Loucy (cell line): ENCODE measurements around the gene PARK7.

ENCODE experiments used
- H2AFZ ChIP-seq: fragments of 200-600 bp; sonication (generic); 2 replicates; pipeline ENCODE4 v1.6.0; 2016; ENCODE audit warnings: antibody characterized with exemption, mild to moderate bottlenecking, low read length, moderate library complexity
- H3F3A ChIP-seq: fragments of 200-600 bp; 2 replicates; pipeline ENCODE4 v1.6.0; 2016; ENCODE audit warnings: antibody characterized with exemption, low read depth, mild to moderate bottlenecking
- H3K27me3 ChIP-seq: fragments of 200-600 bp; sonication (generic); 2 replicates; pipeline ENCODE4 v1.6.1; 2014; ENCODE audit warnings: low read length, mild to moderate bottlenecking; ENCODE audit not compliant: insufficient read depth, poor library complexity, severe bottlenecking
- H3K36me3 ChIP-seq: fragments of 200-600 bp; sonication (generic); 2 replicates; pipeline ENCODE4 v1.6.1; 2016; ENCODE audit warnings: low read length; ENCODE audit not compliant: insufficient read depth
- H3K4me1 ChIP-seq: fragments of 200-600 bp; sonication (generic); 2 replicates; pipeline ENCODE4 v1.5.1; 2014; ENCODE audit warnings: low read length, mild to moderate bottlenecking; ENCODE audit not compliant: insufficient read depth, poor library complexity, severe bottlenecking
- H3K4me2 ChIP-seq: fragments of 200-600 bp; sonication (generic); 2 replicates; pipeline ENCODE4 v1.6.0; 2014; ENCODE audit warnings: antibody characterized with exemption, low read length, low read depth, mild to moderate bottlenecking; ENCODE audit not compliant: poor library complexity, severe bottlenecking
- H3K4me3 ChIP-seq: fragments of 200-600 bp; sonication (generic); 2 replicates; pipeline ENCODE4 v1.5.1; 2014; ENCODE audit warnings: low read length, mild to moderate bottlenecking, mixed read lengths; ENCODE audit not compliant: poor library complexity, severe bottlenecking
- H3K79me2 ChIP-seq: fragments of 200-600 bp; sonication (generic); 2 replicates; pipeline ENCODE4 v1.6.1; 2014; ENCODE audit warnings: low read length; ENCODE audit not compliant: insufficient read depth
- H3K9ac ChIP-seq: fragments of 200-600 bp; sonication (generic); 2 replicates; pipeline ENCODE4 v1.6.0; 2014; ENCODE audit warnings: mild to moderate bottlenecking, low read depth, low read length, moderate library complexity; ENCODE audit not compliant: poor library complexity, severe bottlenecking
- H3K9me2 ChIP-seq: fragments of 200-600 bp; sonication (generic); replicated peaks from 2 replicates; pipeline ENCODE4 v1.6.1; 2016; ENCODE audit warnings: low read depth, low read length, mixed read lengths
- H3K9me3 ChIP-seq: fragments of 200-600 bp; sonication (generic); 2 replicates; pipeline ENCODE4 v1.6.1; 2014; ENCODE audit warnings: mild to moderate bottlenecking, antibody characterized with exemption, low read length, low read depth; ENCODE audit not compliant: insufficient read depth
- H4K20me1 ChIP-seq: fragments of 200-600 bp; sonication (generic); 2 replicates; pipeline ENCODE4 v1.6.0; 2014; ENCODE audit warnings: antibody characterized with exemption, low read length, mild to moderate bottlenecking; ENCODE audit not compliant: insufficient read depth, poor library complexity, severe bottlenecking
- CTCF ChIP-seq: fragments of 200-600 bp; sonication (generic); conservative IDR thresholded peaks from 2 replicates; pipeline ENCODE4 v1.5.1; 2014; ENCODE audit warnings: mild to moderate bottlenecking, antibody characterized with exemption, low read length
- EZH2phosphoT487 ChIP-seq: fragments of 200-600 bp; IDR thresholded peaks from 2 replicates; pipeline ENCODE4 v1.6.1; 2018; ENCODE audit warnings: antibody characterized with exemption, mild to moderate bottlenecking, moderate library complexity, borderline replicate concordance

The PARK7 gene

GRCh38 chr1:7954683-7955082 lies 6.8 kb upstream of the PARK7 start:
- peak overlapping the region; percentile 86 for H3K9ac ChIP-seq
- H3K27me3 ChIP-seq: no peaks in the 10 kb centered on the region

DNA sequence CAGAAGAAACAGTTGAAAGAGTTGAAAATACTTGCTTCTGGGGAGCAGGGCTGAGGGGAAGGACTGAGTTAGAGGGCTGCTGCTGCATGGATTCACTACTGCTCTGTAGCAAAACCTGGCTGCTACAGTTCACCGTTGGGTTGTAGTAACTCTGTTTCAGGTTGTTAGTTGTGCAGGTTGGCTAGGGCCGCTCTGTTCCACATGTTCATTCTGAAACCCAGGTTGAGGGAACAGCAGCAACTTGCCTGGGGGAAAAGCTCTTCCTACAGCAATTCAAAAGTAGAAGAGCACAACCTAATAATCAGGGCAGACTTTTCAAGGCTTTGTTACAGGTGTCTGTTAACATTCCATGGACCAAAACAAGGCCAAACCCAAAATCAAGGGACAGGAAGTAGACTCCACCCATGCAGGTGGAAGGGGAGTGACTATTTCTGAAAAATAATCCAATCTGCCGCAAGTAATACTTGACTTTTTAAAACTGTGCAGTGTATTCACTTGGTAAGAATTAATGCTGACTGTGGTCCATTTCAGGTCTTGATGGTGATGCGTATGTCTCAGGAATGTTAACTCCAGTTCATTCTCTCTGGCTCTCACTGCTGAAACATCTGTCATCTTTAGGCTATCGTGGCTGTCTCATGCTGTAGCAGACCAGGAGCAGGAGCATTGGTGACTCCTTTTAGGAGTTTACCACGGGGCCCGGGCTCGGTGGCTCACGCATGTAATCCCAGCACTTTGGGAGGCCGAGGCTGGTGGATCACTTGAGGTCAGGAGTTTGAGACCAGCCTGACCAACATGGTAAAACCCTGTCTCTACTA lies 5.1 kb upstream of the PARK7 start:
- no peak overlapping the region for H3K9ac ChIP-seq
- H2AFZ ChIP-seq: no peak overlapping the region
- no peaks in the 10 kb centered on the region for H3K9me3 ChIP-seq
- no peaks in the 10 kb centered on the region for H3K36me3 ChIP-seq
- H3K9me2 ChIP-seq: no peaks in the 10 kb centered on the region
- no peak overlapping the region for H3K4me3 ChIP-seq
- H3K79me2 ChIP-seq: peaks cover 9% of the 10 kb centered on the region; the same call in 1 of the 2 replicates
- no peak for TF ChIP-seq CTCF
- no peak for TF ChIP-seq EZH2phosphoT487
- H3F3A ChIP-seq: no peaks in the 10 kb centered on the region; the same call in none of the 2 replicates
- H4K20me1 ChIP-seq: no peaks in the 10 kb centered on the region
- H3K4me2 ChIP-seq: no peak overlapping the region
- H3K4me1 ChIP-seq: peaks cover 16% of the 10 kb centered on the region
- no peaks in the 10 kb centered on the region for H3K27me3 ChIP-seq

More at GRCh38 chr1:7954683-7955082, 6.8 kb upstream of the PARK7 start:
- H3K9me3 ChIP-seq: no peaks in the 10 kb centered on the region
- H3K9me2 ChIP-seq: no peaks in the 10 kb centered on the region
- no peaks in the 10 kb centered on the region; the same call in none of the 2 replicates for H3F3A ChIP-seq
- H3K4me3 ChIP-seq: peak overlapping the region; percentile 88
- peak overlapping the region; percentile 93 for H2AFZ ChIP-seq
- no peaks in the 10 kb centered on the region for H3K36me3 ChIP-seq
- H3K4me2 ChIP-seq: peak overlapping the region; percentile 85
- no peaks in the 10 kb centered on the region for H4K20me1 ChIP-seq
- H3K4me1 ChIP-seq: peaks cover 8% of the 10 kb centered on the region
- TF ChIP-seq CTCF (no peak), EZH2phosphoT487 (no peak)
- H3K79me2 ChIP-seq: no peaks in the 10 kb centered on the region

DNA sequence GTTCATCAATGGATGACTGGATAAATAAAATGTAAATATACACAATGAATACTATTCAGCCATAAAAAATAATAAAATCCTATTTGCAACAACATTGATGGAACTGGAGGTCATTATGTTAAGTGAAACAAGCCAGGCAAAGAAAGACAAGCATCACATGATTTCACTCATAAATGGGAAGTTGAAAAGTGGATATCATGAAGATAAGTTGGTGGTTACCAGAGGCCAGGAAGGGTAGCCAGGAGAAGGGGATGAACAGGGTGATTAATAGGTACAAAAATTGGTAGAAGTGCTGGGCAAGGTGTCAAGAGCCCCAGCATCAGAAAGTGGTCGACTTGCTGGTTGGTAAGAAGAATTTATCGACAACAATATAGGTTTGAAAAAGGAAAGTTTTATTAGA lies 1.3 kb upstream of the PARK7 start:
- H3K79me2 ChIP-seq: peaks cover 45% of the 10 kb centered on the region
- peaks cover 15% of the 10 kb centered on the region for H4K20me1 ChIP-seq
- H3K4me3 ChIP-seq: peak overlapping the region; percentile 91
- no peaks in the 10 kb centered on the region for H3K9me3 ChIP-seq
- H3K36me3 ChIP-seq: peaks cover under 1% of the 10 kb centered on the region; the same call in 1 of the 2 replicates
- no peak for TF ChIP-seq EZH2phosphoT487
- TF ChIP-seq CTCF: no peak
- H3K9me2 ChIP-seq: no peaks in the 10 kb centered on the region
- H3K27me3 ChIP-seq: no peaks in the 10 kb centered on the region
- no peak overlapping the region for H2AFZ ChIP-seq
- peaks cover 29% of the 10 kb centered on the region for H3K4me1 ChIP-seq
- H3K9ac ChIP-seq: peak overlapping the region; percentile 94
- no peaks in the 10 kb centered on the region; the same call in 1 of the 2 replicates for H3F3A ChIP-seq
- H3K4me2 ChIP-seq: peak overlapping the region; percentile 75
